ENCODE measurements around the gene TUBA3D.
A peak's percentile ranks its signal among the peaks of the same experiment; 100 is the strongest.
"Not testable (repeated sequence)": the region's sequence is repeated elsewhere in the genome, so short reads cannot be mapped to it uniquely, and the experiment has no call there.

Gene TUBA3D

GRCh38 chr2:131484906-131485460 is 9.1 kb downstream of the TUBA3D start:
- not testable (repeated sequence) for DNase-seq

- not testable (repeated sequence) for DNase-seq
These were observed 10.4 kb downstream of the TUBA3D start for GRCh38 chr2:131486201-131486902.

GRCh38 chr2:131488306-131489205 is 12.6 kb downstream of the TUBA3D start:
- DNase-seq = no peak

- not testable (repeated sequence) for DNase-seq
These were observed 14.9 kb downstream of the TUBA3D start for GRCh38 chr2:131490616-131491468.

- DNase-seq = not testable (repeated sequence)
These were observed 15.5 kb downstream of the TUBA3D start for GRCh38 chr2:131491469-131491836.

- not testable (repeated sequence) for DNase-seq
These were observed 16.1 kb downstream of the TUBA3D start, which contains the start of gene MZT2A for GRCh38 chr2:131492015-131492417. MZT2A (minus strand) TSS chr2:131492397; CDS start chr2:131492376, 21 bp downstream.

- peak; percentile 94 to 95 for DNase-seq
These were observed 16.7 kb downstream of the TUBA3D start for GRCh38 chr2:131492418-131493198.

- DNase-seq = no peak
These were observed 17.5 kb downstream of the TUBA3D start for GRCh38 chr2:131493199-131493968.

GRCh38 chr2:131495506-131495905 is 19.6 kb downstream of the TUBA3D start:
- not testable (repeated sequence) for DNase-seq

GRCh38 chr2:131498321-131498973 is 22.5 kb downstream of the TUBA3D start:
- not testable (repeated sequence) for DNase-seq

GRCh38 chr2:131503587-131503986 is 27.7 kb downstream of the TUBA3D start:
- DNase-seq = not testable (repeated sequence)

- not testable (repeated sequence) for DNase-seq
These were observed 28.3 kb downstream of the TUBA3D start for GRCh38 chr2:131504082-131504750.

GRCh38 chr2:131509615-131510014 is 33.7 kb downstream of the TUBA3D start:
- DNase-seq = no peak

- DNase-seq = not testable (repeated sequence)
These were observed 35.5 kb downstream of the TUBA3D start for GRCh38 chr2:131511291-131511968.

GRCh38 chr2:131511969-131512870 is 36.3 kb downstream of the TUBA3D start:
- DNase-seq = not testable (repeated sequence)

- DNase-seq = not testable (repeated sequence)
These were observed 38.7 kb downstream of the TUBA3D start for GRCh38 chr2:131514408-131515166.

GRCh38 chr2:131515235-131515634 is 39.3 kb downstream of the TUBA3D start:
- DNase-seq = not testable (repeated sequence)
